ENCODE data around the gene MYO5A.
"Not testable (repeated sequence)": the region's sequence is repeated elsewhere in the genome, so short reads cannot be mapped to it uniquely, and the experiment has no call there.

MYO5A gene

DNA sequence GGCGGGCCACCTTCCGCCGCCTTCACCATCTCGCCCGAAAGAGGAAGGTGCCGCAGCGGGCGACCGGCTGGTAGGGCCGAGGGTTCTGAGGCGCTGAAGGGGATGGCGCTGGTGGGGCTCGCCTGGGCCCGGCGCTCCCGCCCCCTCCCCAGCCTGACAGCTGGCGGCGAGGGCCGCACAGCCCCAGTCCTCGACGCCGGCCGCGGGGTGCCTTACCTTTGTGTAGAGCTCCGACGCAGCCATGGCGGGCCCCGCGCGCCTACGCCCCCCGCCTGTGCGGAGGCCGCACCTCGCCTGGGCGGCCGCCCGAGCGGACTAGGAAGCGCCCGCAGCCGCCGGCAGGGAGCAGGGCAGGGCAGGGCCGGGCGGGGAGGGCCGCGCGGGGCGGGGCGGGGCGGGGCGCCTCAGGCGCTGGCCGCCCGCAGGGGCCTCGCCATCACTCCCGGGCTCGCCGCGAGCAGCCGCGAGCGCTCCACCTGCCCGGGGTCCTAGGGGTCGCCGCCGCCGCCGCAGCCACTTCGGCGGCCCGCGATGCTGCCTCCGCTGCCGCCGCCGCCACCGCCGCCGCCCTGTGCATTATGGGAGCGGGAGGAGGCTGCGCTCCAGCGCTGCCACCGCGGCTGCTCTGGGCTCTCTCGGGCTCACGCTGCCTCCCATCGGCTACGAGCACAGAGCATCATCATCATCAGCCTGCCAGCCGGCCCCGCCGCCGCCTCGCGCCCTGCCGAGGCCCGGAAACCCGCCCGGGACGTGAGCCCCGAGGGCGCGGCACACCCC is at the start of gene MYO5A:
Gene MYO5A (minus strand): TSS at position 317 of the 777 bp plus-strand sequence. CDS start 74 bp downstream, at position 243.
- DNase-seq: peak; percentile 77

DNA sequence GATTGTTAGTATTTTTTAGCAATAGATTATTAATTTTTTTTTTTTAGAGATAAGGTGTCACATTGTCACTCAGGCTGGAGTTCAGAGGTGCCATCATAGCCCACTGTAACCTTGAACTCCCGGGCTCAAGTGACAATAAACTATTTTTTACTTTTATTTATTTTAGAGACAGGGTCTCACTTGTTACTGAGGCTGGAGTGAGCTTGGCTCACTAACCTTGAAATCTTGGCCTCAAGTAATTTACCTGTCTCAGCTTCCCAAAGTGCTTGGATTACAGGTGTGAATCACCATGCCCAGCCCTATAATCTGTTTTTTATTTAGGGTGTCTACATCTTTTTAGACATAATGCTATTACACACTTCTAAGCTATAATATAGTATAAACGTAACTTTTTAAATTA is 48.0 kb upstream of the MYO5A start:
- no peak for DNase-seq

DNA sequence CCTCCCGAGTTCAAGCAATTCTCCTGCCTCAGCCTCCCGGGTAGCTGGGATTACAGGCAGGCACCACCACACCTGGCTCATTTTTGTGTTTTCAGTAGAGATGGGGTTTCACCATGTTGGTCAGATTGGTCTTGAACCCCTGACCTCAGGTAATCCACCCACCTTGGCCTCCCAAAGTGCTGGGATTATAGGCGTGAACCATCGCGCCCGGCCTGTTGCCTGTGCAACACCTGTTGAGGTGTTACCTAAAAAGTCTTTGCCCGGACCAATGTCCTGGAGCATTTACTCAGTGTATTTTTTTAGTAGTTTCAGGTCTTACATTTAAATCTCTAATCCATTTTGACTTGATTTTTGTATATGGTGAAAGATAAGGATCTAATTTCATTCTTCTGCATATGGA is 46.9 kb upstream of the MYO5A start:
- not testable (repeated sequence) for DNase-seq

DNA sequence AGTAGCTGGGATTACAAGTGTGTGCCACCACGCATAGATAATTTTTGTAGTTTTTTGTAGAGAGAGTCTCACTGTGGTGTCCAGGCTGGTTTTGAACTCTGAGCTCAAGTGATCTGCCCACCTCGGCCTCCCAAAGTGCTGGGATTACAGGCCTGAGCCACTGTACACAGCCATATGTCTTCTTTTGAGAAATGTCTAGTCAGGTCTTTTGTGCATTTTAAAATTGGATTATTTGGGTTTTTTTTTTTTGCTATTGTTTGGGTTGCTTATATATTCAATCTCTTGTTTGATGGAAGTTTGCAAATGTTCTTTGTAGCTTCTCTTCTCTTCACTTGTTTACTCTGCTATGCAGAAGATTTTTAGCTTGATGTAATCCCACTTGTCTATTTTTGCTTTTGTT is 46.4 kb upstream of the MYO5A start:
- DNase-seq: no peak

DNA sequence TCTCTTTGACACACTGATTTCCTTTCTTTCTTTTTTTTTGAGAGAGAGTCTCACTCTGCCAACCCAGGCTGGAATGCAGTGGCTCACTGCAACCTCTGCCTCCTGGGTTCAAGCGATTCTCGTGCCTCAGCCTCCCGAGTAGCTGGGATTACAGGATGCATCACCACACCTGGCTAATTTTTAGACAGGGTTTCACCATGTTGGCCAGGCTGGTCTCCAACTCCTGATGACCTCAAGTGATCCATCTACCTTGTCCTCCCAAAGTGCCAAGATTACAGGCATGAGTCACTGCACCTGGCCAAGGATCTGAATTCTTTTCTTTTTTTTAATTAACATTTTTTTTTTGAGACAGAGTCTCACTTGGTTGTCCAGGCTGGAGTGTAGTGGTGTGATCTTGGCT is 45.9 kb upstream of the MYO5A start:
- not testable (repeated sequence) for DNase-seq

DNA sequence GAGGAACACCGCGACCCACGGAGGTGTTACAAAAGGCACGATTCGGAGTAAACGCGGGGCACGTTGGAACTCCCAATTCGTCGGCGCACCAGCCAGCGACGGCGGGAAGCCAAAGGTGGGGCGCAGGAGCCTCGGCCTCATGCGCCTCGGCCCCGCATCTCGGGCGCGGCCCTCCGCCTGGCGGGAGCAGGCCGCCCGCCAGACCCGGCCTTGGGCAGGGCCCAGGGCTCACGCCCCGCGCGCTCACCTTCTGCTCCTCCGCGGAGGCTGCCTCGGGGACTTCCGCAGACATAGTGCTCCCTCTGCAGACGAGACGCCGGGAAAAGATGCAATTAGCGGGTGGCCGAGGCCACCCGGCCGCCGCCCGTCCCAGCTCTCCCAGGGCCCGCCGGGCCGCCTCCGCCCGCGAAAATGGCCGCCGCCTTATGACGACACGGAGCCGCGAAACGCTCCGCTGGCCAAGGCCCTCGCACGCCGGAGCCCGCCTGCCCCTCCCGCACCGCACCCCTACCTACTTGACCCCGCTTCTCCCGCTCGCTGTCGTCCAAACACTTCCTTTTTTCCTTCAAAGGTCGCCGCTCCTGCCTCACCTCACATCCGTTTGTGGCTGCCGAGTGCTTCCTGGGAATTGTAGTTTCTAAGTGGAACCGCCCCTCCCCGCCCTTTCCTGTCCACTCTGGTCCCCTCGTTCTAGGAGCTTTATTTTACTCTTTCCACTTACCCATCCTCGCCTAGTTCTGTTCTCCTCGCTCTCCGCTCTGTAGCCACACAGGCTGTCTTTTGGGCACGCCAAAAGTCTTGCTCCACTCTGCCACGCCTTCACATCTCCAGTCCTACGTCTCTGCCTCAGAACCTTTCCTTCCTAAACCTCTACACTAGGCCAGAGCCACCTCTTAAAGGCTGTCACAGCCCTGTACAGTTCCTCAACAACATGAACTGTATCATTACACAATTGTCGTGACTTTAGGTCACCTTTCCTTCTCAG is 40.2 kb upstream of the MYO5A start, which contains the start of gene ARPP19:
Gene ARPP19 (minus strand): TSS at position 430 of the 985 bp plus-strand sequence. CDS start 138 bp downstream, at position 292.
- peak; percentile 87 for DNase-seq

DNA sequence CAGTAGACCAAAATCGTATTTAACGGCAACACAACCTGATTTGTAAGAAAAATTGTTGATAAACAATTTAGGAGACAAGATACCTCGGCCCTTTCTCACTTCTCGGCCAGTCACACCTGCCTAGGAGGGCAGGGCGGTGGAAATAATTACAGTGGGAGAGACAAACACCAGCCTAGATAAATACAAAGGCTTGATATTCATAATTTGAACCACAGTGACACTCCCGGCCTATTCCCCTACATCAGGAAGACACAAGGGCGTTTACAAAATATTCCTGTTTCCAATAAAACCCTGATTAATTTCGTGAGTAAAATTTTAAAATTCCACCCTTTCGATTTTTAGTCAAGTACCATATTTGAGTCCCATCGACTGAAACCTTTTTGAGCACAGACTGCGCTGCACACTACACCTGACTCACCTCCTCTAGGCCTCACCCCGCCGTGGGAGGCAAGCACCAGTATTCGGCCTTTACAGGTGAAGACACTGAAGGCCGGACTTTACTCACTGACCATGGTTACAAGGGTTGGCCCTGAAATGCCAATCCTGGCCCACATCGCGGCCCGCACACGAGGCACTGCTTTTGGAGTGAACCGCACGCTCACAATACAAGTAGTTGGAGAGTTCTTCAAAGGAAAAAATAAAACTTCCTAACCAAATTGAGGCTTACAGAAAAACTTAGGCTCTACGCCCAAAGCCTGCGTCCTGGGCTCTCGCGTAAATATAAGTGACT is 39.4 kb upstream of the MYO5A start:
- peak; percentile 59 for DNase-seq

DNA sequence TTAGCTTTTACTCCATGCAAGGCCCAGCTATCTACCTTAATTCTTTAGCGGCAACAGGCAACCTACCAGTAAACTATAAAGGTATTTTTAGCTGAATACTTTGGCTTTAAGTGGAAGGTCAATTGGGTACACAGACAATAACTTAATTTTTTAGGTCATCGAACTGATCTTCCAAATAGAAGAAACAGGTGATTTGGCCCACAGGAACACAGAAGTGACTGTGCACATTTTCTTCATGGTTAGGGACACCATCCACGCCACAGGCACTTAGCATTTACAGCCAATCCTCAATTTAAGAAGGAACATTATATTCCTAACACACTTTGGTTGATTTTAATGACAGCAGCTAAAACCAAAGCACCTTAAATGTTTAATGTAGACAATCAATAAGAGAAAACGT is 38.2 kb upstream of the MYO5A start:
- DNase-seq: no peak

DNA sequence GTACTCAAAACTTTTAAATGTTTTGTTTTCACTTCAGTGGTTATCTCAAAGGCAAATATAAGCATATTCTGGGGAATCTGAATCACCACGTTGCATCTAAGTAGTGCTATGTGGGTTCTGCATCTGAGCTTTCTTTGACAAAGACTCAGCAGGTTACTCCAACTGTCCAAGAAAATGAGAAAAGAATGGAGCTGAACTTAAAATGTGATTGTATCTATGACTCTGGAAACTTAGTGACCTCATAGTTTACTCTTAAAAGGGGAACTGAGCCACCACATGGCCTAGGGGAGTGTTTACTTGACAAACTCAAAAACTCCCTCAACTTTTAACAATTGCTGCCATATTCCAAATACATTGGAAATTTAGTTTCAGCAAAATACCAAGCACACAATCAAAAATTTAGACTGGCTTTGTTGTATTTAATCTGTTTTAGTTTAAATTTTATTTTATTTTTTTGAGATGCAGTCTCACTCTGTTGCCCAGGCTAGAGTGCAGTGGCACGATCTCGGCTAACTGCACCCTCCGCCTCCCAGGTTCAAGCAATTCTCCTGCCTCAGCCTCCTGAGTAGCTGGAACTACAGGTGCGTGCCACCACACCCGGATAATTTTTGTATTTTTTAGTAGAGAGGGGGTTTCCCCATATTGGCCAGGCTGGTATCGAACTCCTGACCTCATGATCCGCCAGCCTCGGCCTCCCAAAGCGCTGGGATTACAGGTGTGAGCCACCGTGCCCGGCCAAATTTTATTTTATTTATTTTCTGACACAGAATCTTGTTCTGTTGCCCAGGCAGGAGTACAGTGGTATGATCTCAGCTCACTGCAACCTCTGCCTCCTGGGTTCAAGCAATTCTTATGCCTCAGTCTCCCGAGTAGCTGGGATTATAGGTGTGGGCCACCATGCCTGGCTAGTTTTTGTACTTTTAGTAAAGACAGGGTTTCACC is 37.0 kb upstream of the MYO5A start:
- DNase-seq: not testable (repeated sequence)

DNA sequence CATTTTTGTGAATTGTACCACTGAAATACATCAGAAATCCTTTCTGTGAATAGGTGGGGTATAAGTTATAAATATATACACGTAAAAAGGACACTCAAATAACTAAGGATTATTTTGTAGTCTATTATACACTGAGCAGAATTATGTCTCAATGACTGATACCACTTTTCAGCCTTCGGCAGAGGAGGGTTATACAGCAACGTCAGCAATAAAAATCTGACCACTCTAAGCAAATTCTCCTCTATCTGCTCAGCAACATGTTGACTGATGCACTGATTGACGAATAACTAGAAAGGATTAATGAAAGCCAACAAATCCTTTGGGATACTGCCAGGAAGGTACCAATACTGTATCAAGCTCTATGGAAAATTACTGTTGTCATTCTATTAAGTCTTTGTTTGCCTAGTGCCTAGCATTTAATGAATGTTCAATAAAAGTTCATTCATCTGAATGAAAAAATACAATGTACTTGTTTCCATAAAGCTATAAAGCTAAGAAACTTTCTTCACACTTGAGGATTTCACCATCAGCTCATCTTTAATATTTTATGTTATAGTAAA is 34.9 kb upstream of the MYO5A start:
- no peak for DNase-seq

DNA sequence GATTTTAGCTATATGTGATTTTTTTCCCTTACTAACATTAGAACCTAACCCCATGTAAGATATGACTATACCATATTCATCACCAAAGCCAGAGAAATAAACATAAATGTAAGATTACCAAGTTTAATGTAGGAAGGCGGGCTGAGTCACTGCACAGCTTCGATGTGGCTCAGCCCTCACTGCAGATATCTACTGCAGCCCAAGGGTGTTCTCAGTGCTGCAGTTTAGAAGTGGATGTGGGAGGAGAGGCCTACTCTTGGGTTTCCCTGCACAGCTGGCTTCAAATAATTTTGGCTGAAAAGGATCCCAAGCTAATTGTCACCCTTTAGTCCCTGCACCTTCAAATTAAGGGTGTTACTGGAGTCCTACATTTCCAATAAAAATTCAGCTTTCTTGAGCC is 30.9 kb upstream of the MYO5A start:
- DNase-seq: peak; percentile 80

DNA sequence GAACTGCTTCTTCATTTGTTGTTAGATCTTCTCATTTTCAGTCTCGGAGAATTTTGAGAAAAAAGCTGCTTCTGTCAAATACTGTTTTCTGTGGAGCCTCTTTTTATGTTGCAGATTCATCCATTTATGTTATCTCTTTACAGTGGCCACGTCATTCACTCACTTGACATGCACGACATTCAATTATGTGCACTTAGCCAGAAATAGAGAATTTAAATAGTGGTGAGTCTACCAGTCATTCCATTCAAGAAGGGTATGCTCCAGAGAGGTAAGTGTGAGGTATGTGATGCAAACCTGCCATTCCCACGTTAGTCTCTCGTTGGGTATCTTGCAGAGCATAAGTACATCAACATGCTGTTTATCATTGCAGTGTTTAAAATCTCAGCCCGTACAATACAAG is 30.3 kb upstream of the MYO5A start:
- peak; percentile 20 for DNase-seq

DNA sequence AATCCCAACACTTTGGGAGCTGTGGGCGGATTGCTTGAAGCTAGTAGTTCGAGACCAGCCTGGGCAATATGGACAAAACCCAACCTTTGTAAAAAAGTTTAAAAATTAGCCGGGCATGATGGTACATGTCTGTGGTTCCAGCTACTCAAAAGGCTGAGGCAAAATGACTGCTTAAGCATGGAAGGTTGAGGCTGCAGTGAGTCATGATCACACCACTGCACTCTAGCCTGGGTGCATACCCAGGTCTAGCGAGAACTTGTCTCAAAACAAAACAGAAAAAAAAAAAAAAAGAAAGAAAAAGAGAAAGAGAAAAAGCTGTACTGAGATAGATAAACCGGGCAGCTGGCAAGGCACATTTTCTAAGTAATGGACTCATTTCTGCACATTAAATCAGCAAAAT is 29.5 kb upstream of the MYO5A start:
- peak; percentile 82 for DNase-seq

DNA sequence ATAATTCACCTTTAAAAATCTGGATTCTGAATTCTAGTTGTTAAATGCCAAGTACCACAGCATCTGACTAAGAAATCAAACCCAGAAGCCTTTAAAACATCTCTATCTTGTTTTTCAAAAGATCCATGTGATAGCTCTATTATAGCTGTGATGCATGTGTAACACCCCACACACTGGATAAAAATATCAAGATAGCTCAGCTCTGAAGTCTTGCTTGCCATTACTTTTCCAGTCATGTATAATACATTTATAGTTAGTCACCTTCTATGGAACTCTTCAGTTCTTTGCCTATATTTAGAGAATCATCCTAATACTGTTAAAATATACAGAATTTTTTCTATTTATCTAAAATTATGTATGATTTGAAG is 28.6 kb upstream of the MYO5A start:
- DNase-seq: no peak

DNA sequence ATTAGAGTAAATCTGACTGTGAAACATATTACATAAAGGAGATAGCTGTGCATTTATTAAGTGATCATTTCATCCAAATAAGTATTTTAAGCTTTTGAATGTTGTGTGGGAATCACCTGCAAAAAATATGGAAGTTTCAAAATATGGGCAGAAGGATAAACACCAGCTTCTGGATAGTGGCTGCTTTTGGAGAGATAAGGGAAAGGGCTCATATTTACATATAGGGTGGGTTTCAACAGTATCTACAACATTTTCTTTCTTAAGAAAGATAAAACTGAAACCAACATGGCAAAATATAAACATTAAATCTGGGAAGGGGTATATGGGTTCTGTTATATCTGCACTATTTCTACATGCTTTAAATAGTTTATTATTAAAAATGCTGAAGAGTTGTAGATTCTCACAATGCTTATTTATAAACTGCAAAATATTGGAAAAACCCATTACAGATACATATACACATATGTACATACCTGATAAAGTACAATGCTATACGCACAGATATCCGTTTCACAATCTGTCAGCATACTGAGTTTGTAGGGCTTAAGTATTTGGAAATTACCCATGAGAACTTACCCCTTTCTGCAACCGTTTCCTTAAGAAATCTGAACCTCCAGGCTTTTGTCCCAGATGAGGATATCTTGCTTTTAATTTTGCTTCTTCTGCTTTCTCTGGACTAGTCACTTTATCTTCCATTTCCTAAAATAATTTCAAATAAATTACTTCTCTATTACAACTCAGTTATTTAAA is 28.0 kb upstream of the MYO5A start:
- DNase-seq: no peak

DNA sequence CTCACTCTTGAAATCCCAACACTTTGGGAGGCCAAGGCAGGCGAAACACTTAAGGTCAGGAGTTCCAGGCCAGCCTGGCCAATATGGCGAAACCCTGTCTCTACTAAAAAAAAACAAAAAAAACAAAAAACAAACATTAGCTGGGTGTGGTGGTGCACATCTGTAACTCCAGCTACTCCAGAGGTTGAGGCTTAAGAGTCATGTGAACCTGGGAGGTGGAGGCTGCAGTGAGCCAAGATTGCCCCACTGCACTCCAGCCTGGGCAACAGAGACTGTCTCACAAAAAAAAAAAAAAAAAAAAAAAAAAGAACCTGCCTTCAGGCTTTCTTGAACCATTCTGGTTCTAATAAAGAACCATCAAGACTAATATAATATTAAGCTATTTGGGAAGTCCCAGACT is 23.6 kb upstream of the MYO5A start:
- DNase-seq: no peak

DNA sequence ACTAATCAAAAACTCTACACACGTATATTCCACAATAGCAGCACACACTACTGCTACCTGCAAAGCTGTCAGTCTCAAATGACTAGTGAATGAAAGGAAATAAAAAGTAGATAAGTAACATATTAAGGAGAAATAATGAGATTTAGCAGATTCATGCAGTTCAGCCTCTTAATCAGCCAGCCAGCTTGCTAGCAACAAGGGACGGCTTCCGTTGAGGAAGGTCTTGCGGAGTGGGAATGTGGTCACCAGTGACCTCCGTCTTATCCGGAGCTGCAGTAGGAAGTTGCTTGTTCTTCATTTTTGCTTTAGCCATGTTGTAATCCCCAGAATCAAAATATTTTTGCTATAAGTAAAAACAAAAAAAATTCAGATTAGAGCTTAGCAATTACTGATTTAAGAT is 23.1 kb upstream of the MYO5A start:
- no peak for DNase-seq

DNA sequence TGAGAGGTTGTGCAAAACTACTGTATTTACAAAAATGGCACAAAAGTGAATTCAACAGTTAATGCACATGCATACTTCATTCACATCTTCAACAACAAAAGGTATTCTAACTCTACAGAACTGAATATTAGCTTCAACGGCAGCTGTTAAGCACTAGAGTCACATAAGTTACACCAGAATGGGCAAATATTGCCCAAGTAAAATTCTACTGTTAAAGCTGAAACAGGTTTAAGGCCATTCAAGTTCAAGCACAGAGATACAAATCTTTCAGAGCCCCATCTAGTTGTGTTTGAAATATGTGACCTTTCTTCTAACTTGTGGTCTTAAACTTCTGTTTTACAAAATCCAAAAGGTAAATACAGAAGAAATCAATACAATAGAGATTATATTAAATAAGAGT is 22.5 kb upstream of the MYO5A start:
- not testable (repeated sequence) for DNase-seq

DNA sequence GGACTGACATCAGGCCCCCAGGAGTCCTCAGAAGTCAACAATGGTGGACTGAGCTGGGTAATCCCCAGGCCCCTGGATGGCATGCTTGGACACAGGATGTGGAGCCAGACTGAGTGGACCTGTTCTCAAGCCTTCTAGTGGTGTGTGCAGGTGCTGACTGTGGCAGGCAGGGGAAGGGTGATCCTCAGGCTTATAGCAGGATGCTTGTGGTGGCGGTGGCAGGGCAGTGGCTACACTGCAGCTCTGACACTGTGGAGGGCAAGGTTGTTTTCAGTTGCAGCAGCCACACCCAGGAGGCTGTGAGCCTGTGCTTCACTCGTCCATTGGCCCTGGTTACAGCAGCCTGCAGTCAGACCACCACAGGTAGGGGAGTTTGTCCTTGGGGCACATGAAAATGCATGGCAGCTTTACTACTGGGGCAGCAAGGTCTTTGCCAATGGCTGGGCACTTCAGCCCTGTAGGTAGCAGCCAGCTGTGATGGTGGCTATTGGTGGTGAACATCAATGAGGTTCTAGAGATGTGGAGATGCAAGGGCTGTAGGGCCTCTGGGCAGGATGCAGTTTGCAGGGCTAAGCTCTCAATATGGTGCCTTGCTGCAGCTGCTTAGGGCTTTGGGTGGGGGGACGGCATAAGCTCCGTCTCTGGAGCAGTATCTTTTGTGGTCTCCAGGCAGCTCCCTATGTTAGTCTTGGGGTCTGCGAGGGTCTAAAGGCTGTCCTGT is 17.5 kb upstream of the MYO5A start:
- DNase-seq: no peak

DNA sequence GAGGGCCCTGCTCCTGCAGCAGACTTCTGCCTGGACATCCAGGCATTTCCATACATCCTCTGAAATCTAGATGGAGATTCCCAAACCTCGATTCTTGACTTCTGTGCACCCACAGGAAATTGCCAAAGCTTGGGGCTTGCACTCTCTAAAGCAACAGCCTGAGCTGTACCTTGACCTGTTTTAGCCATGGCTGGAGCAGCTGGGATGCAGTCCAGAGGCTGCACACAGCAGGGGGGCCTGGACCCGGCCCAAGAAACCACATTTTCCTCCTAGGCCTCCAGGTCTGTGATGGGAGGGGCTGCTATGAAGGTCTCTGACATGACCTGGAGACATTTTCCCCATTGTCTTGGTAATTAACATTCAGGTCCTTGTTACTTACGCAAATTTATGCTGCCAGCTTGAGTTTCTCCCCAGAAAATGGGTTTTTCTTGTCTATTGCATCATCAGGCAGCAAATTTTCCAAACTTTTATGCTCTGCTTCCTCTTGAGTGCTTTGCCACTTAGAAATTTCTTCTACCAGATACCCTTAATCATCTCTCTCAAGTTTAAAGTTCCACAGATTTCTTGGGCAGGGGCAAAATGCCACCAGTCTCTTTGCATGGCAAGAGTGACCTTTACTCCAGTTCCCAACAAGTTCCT is 11.8 kb upstream of the MYO5A start:
- no peak for DNase-seq
